ENCODE results near the gene SDF2.

Gene SDF2

DNA sequence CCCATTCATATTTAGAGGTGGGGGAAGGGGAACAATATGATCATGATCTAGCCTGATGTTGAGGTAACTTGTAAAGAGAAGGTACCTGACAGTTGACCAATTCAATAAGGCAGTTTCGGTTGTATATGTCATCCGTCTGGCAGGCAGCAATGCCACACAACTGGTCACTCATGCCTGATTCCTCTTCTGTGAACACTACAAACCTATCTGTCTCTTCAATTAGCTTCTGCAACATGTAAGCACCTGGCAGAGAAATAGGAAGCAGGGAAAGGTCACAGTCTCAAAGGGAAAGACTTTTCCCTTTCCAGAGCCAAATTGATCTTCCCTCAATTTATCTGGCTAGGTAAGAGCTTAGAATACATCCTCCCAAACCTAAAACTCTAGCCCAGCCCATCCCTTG is 37.6 kb downstream of the SDF2 start:
- DNase-seq (ENCODE audit: low read depth), result no peak
- TF ChIP-seq, protein P1, sequence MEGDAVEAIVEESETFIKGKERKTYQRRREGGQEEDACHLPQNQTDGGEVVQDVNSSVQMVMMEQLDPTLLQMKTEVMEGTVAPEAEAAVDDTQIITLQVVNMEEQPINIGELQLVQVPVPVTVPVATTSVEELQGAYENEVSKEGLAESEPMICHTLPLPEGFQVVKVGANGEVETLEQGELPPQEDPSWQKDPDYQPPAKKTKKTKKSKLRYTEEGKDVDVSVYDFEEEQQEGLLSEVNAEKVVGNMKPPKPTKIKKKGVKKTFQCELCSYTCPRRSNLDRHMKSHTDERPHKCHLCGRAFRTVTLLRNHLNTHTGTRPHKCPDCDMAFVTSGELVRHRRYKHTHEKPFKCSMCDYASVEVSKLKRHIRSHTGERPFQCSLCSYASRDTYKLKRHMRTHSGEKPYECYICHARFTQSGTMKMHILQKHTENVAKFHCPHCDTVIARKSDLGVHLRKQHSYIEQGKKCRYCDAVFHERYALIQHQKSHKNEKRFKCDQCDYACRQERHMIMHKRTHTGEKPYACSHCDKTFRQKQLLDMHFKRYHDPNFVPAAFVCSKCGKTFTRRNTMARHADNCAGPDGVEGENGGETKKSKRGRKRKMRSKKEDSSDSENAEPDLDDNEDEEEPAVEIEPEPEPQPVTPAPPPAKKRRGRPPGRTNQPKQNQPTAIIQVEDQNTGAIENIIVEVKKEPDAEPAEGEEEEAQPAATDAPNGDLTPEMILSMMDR (conservative IDR thresholded peaks at IDR 0.05; ENCODE audit: low read length), result no peak
- no peak overlapping the region for H3K4me3 ChIP-seq (ENCODE audit: low read length)

DNA sequence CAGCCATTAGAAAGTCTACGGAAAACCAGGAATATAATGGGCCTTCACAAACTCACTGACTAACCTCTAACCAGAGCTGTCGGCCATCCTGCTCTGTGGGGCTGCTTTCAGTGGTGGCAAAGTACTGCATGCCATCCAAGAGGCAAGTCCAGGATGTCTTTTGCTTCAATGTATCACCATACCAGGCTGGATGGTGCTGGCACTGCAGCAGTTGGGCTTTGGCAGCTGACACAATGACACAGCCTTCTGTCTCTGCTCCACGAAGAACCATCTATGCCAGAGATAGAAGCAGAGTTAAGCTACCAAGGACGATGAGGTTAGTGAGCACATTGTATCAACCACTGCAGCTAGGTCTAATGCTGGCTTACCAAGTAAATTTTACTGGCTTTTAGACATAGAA is 38.0 kb downstream of the SDF2 start:
- no peak for DNase-seq (ENCODE audit: low read depth)
- no peak overlapping the region for H3K4me3 ChIP-seq (ENCODE audit: low read length)
- TF ChIP-seq, protein P1 (conservative IDR thresholded peaks at IDR 0.05; ENCODE audit: low read length), result no peak

DNA sequence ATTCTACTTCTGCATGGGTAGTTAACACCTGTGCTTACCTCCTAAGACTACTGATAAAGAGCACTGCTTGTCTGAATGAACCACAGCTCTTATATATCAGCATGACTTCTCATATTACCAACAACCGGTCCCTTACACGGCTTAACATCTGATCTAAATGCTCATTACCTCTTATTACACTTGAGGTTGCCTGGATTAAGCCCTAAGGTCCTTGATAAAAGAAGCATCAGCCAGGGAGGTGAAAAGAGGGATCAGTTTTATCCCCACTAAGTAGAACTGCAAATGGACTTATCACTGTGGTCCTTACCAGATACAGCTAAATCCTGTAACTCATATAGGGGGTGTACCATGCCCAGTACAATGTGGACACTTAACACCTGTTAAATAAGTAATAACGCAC is 39.5 kb downstream of the SDF2 start:
- no peak overlapping the region for H3K4me3 ChIP-seq (ENCODE audit: low read length)
- DNase-seq (ENCODE audit: low read depth), result no peak
- TF ChIP-seq, protein P1 (conservative IDR thresholded peaks at IDR 0.05; ENCODE audit: low read length), result no peak

DNA sequence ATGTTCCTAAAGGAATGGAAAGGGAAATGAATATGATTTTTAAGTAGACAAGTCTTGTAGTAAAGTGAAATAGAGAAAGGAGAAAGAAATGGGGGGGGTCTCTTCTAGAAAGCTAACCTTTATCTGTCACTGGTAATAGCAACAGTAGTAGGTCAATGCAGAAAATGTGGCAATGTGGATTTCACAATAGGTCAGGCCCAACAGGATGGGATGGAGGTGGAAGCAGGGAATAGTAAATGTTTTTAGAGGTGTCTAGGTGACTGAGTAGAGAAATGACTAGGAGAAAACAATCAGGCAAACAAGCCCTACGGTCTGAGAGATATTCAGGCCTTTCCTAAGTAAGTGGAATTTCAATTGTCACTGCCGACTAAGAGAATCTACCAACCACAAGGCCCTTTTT is 41.7 kb downstream of the SDF2 start:
- TF ChIP-seq, protein P1 (conservative IDR thresholded peaks at IDR 0.05; ENCODE audit: low read length), result no peak
- DNase-seq (ENCODE audit: low read depth), result no peak
- H3K4me3 ChIP-seq (ENCODE audit: low read length), result no peak overlapping the region

DNA sequence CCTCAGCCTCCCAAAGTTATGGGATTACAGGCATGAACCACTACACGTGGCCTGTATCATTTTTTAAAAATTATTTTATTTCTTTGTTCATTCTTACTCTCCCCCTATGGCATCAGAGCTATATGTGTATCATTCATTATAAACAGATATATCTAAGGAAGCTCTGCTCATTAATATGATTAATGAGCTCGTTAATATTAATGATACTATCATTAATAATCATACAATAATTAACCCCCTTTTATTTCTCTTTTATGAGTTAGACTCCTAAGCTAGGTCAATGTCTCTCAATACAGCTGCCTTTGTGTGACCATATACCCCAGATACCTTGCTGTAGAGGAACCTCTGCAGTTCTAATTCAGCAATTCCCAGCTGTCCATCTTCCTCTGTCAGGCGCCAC is 43.2 kb downstream of the SDF2 start:
- DNase-seq (ENCODE audit: low read depth), result no peak
- TF ChIP-seq, protein P1 (conservative IDR thresholded peaks at IDR 0.05; ENCODE audit: low read length), result no peak
- H3K4me3 ChIP-seq (ENCODE audit: low read length), result no peak overlapping the region

DNA sequence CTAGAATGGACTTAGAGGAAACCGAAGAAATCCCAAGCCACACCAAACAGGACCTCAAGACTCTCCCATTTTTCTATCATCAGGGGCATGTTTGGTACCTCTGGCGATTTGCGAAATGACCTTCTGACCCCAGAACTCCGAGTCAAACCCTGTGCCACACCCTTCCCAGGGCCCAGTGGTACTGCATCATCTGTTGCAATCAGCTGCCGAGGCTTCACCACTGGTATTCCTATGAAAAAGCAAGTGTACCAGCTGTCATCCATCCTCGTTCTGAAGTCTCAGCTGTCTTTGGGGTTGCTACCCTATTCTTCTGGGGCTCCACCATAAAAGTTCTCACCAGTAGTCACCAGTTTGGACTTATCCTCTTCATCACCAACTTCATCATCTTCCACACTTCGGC is 45.4 kb downstream of the SDF2 start:
- H3K4me3 ChIP-seq (ENCODE audit: low read length), result no peak overlapping the region
- no peak for DNase-seq (ENCODE audit: low read depth)
- TF ChIP-seq, protein P1 (conservative IDR thresholded peaks at IDR 0.05; ENCODE audit: low read length), result no peak

DNA sequence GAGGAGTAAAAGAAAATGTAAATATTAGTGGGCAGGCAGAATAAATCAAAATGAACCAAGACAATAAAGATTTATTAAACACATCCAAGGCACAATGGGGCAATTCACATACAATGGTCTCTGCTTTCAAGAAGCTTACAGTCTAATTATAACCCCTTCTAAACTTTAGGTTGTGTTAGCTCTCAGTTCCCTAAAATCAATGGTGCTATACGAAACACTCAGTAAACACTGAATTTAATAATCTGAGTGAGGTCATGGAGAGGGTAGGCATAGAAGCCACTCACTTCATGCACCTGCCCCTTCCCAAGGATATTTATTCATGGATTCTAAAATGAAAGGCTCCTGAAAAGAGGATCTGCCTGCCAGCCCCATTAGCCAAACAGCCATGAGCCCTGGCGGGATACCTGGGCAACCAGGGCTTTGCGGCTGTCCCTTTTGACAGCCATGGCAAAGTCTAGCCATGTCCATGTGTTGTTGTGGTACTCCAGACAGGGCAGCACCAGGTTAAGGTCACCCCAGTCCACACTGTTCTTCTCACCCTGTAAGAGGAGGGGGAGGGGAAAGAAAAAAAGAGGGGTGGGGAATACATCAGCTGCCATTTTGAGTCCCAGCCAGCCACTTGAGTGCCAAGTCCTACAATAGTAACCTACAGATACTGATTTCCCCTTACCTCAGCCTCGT is 46.3 kb downstream of the SDF2 start:
- H3K4me3 ChIP-seq (ENCODE audit: low read length), result no peak overlapping the region
- no peak for DNase-seq (ENCODE audit: low read depth)
- TF ChIP-seq, protein P1 (conservative IDR thresholded peaks at IDR 0.05; ENCODE audit: low read length), result no peak
